NCI-H226 (cell line): ENCODE measurements around the gene KIF6.

Source experiments
- DNase-seq: peaks from one replicate; pipeline ENCODE4 v3.0.0-alpha.2; 2015

Gene KIF6

DNA sequence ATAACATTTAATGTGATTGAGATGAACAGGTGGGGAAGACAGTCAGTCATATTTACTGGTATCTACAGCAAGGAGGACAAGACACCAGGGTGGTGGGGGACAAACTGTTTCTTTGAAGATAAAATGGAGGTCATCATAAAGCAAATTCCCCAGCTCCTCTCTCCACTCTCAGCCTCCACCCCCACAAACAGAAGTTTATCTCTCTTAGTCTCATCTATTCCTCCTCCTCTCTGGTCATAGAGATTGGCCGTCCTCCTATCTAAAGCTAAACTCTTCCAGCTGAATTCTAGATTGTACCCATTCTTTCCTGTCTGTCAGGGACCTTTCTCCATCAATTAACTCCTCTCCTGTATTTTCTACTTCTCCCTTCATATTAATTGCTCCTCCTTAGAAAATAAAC lies 71.1 kb downstream of the KIF6 start:
- no peak for DNase-seq

- no peak for DNase-seq
Measured at GRCh38 chr6:39653612-39654011, 71.6 kb downstream of the KIF6 start.

- no peak for DNase-seq
Measured at GRCh38 chr6:39649996-39650395, 75.2 kb downstream of the KIF6 start.

GRCh38 chr6:39646751-39647420 lies 78.3 kb downstream of the KIF6 start:
- no peak for DNase-seq

- no peak for DNase-seq
Measured at GRCh38 chr6:39642270-39642669, 82.9 kb downstream of the KIF6 start.

GRCh38 chr6:39638126-39638822 lies 86.9 kb downstream of the KIF6 start:
- no peak for DNase-seq

DNA sequence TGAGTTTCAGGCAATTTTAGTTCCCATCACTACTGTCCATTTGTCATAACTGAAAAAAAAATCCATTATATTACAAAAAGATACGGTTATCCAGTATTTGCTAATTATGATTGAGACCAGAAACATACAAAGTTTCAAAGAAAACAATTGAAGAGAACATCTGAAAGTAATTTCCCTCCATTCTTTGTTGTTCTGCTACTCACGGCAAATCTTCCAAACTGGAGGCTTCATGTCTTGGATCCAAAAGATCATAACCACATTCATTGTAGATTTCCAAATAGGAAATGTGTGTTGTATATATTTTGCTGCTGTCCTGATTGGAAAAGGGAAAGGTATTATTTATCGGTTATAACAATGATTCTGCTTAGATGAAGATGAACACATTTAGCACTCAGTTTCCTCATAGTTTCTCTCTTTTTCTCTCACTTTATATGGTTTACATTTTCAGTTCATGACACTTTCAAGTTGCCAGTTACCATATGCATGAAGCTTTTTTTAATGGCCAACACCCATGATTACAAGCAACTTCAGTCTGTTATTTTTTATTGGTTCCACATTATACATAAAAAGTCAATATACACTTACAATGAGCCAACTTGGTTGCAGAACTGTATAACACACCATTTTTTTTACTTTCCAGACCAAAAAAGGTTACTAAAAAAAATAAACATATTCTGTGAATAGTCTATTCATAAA lies 90.4 kb downstream of the KIF6 start:
- no peak for DNase-seq

GRCh38 chr6:39625209-39625608 lies 100.0 kb downstream of the KIF6 start:
- DNase-seq, result no peak

- DNase-seq, result no peak
Measured at GRCh38 chr6:39623750-39624149, 101.5 kb downstream of the KIF6 start.

- no peak for DNase-seq
Measured at GRCh38 chr6:39617520-39617919, 107.7 kb downstream of the KIF6 start.

- no peak for DNase-seq
Measured at GRCh38 chr6:39617026-39617425, 108.2 kb downstream of the KIF6 start.

GRCh38 chr6:39615622-39616021 lies 109.6 kb downstream of the KIF6 start:
- no peak for DNase-seq

DNA sequence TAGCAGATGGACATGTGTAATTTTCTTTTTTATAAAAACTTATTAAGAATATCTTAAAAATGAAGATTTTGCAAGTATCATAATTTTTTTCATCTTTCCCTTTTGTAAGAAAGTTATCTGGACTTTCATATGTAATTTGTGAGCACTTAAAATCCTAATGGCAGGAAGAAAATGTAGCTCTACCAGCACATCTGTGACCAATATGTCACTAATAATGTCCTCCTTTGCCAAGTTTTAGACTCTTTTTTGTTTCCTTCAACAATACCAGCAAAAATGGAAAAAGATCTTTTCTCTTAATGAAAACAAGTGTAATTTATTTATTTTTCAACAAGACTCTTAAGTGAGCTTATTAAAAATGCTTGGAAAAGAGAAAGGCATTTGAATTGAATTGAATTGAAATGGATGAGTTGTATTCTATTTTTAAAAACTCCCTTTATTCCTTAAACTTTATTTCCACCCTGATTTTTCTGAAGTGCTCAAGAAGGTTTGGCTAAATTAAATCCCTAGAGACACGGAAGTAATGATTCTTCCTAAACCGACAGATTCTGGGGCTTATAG lies 110.7 kb downstream of the KIF6 start:
- no peak for DNase-seq

- no peak for DNase-seq
Measured at GRCh38 chr6:39610221-39610620, 115.0 kb downstream of the KIF6 start.

GRCh38 chr6:39608652-39609345 lies 116.4 kb downstream of the KIF6 start:
- no peak for DNase-seq

GRCh38 chr6:39602601-39603519 lies 122.3 kb downstream of the KIF6 start:
- DNase-seq, result no peak

- DNase-seq, result no peak
Measured at GRCh38 chr6:39599973-39600372, 125.2 kb downstream of the KIF6 start.

- no peak for DNase-seq
Measured at GRCh38 chr6:39599341-39599740, 125.9 kb downstream of the KIF6 start.

DNA sequence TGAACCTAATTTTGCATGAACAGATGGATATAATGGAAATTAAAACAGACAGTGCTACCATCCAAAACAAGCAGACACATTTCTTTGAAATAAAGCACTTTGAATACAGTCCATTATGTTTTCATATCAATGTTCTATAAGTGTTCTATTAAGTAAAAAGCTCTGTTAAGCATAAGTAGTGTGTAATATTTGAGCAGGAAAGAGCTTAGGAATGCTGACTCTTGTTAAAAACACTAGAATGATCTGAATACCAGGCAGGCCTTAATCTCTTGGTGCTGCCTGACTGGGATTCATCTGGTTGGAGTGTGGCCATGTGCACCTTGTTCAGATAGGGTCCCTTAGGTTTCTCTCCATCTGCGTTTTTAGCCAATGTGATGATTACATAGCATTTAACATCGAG lies 130.9 kb downstream of the KIF6 start:
- no peak for DNase-seq

DNA sequence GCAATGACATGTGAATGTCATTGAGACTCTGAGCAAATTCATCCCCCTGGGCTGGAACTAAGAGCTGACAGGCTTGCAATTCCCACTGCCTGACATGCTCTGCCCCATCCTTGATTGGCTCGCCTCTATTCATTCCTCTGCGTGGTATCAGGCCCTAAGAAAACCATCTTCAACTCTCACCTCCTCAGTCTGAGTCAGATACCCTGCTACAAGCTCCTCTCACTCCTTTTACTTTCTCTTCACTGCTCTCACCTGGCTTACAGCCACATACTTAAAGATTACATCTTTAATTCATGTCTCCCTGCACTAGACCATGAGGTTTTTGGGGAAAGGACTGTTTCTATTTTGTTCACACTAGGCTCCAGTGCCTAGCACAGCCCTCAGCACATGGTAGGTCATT lies 131.6 kb downstream of the KIF6 start:
- peak; percentile 16 for DNase-seq

- DNase-seq, result no peak
Measured at GRCh38 chr6:39590871-39591393, 134.3 kb downstream of the KIF6 start.

- no peak for DNase-seq
Measured at GRCh38 chr6:39587080-39587479, 138.1 kb downstream of the KIF6 start.
